ENCODE data around the gene PRKCI. TPM values are rescaled to one million over a fixed set of nuclear protein-coding genes. Genes with fewer than 3 reads are reported as not detected.

Gene PRKCI
- total and polyA plus RNA-seq, 9 of the 15 experiments (the other 6 are each of a cell fraction or from before 2014, with no cell fraction given), result 10.5 to 43.2 (median 31.4) TPM

- TF ChIP-seq ATF3 (IDR thresholded peaks at IDR 0.05) (peak; percentile 31; the same call in 1 of the 2 replicates), ATF3 (CRISPR knock-in tag; conservative IDR thresholded peaks at IDR 0.05) (no peak), SRF (CRISPR knock-in tag; IDR thresholded peaks at IDR 0.05) (no peak), FOSL1 (tag; conservative IDR thresholded peaks at IDR 0.05) (0 out of 2 replicates have a peak, but pooled peaks have one; percentile 11), MXI1 (IDR thresholded peaks at IDR 0.05; ENCODE audit: low read depth, low read length) (no peak), C11orf30 (IDR thresholded peaks at IDR 0.05; ENCODE audit: low read depth) (no peak), MTA3 (IDR thresholded peaks at IDR 0.05; ENCODE audit: borderline replicate concordance) (no peak), MXD1 (CRISPR knock-in tag; IDR thresholded peaks at IDR 0.05; ENCODE audit: borderline replicate concordance, poor library complexity, severe bottlenecking) (no peak), YBX1 (IDR thresholded peaks at IDR 0.05) (no peak), ZNF57 (CRISPR knock-in tag; IDR thresholded peaks at IDR 0.05) (no peak), CREM (IDR thresholded peaks at IDR 0.05; ENCODE audit: low read depth) (0 out of 2 replicates have a peak, but pooled peaks have one; percentile 3), RBM14 (IDR thresholded peaks at IDR 0.05; ENCODE audit: borderline replicate concordance, insufficient read depth, low read depth, low read length) (no peak), DLX4 (CRISPR knock-in tag; IDR thresholded peaks at IDR 0.05) (no peak), ZBTB7A (IDR thresholded peaks at IDR 0.05; ENCODE audit: borderline replicate concordance, control insufficient read depth, low read depth, low read length) (peak; percentile 17; the same call in 1 of the 2 replicates), NRF1 (conservative IDR thresholded peaks at IDR 0.05 in 1 of 2, IDR thresholded peaks at IDR 0.05 in 1 of 2) (no peak), ETV6 (IDR thresholded peaks at IDR 0.05; ENCODE audit: borderline replicate concordance in 1 of 2, low read depth in 2 of 2, low read length in 1 of 2) (no peak), ETV6 (CRISPR knock-in tag; IDR thresholded peaks at IDR 0.05; ENCODE audit: borderline replicate concordance) (no peak), KDM5B (IDR thresholded peaks at IDR 0.05; ENCODE audit: insufficient replicate concordance, low read depth, low read length) (peak; percentile 23), ZNF263 (CRISPR knock-in tag; IDR thresholded peaks at IDR 0.05; ENCODE audit: borderline replicate concordance) (0 out of 2 replicates have a peak, but pooled peaks have one; percentile 20), SIN3A (IDR thresholded peaks at IDR 0.05; ENCODE audit: borderline replicate concordance in 2 of 2, control insufficient read depth in 1 of 2, low read depth in 2 of 2, low read length in 2 of 2) (0 out of 4 replicates have a peak, but pooled peaks of 1 of the 2 experiments have one; percentile 28), POLR2AphosphoS2 (IDR thresholded peaks at IDR 0.05; ENCODE audit: low read length) (no peak)
Measured at GRCh38 chr3:170222647-170223541, 670 bp downstream of the PRKCI start (continued).

Data from K562 (cell line).